ENCODE results near the gene SLC36A4.
A peak's percentile ranks its signal among the peaks of the same experiment; 100 is the strongest.
"Not testable (repeated sequence)": the region's sequence is repeated elsewhere in the genome, so short reads cannot be mapped to it uniquely, and the experiment has no call there.

SLC36A4 gene

GRCh38 chr11:93197380-93198214, at the start of gene SLC36A4:
Gene SLC36A4 (minus strand): TSS chr11:93197991. CDS start chr11:93197832, 159 bp downstream.
- Histone ChIP-seq H3K27me3 (ENCODE audit: control insufficient read depth, insufficient read depth, low read length) (no peaks in the 10 kb centered on the region), H3K27ac (ENCODE audit: low read length) (peak within 1 kb of the TSS; percentile 95)

GRCh38 chr11:93246790-93247189, 49.0 kb upstream of the SLC36A4 start:
- not testable (repeated sequence) for H3K4me3 ChIP-seq (ENCODE audit: low read length); H3K27ac ChIP-seq (ENCODE audit: low read length); H3K9ac ChIP-seq (ENCODE audit: low read length); H3K9me3 ChIP-seq (ENCODE audit: control insufficient read depth, low read depth, low read length); H3K27me3 ChIP-seq (ENCODE audit: control insufficient read depth, insufficient read depth, low read length); H3K36me3 ChIP-seq (ENCODE audit: control insufficient read depth, low read depth, low read length); H3K4me1 ChIP-seq (ENCODE audit: control insufficient read depth, low read depth, low read length)

More at GRCh38 chr11:93197380-93198214, at the start of gene SLC36A4:
- H3K9me3 ChIP-seq (ENCODE audit: control insufficient read depth, low read depth, low read length) = no peaks in the 10 kb centered on the region
- H3K4me1 ChIP-seq (ENCODE audit: control insufficient read depth, low read depth, low read length) = peaks cover 7% of the 10 kb centered on the region
- peak within 1 kb of the TSS; percentile 95 for H3K4me3 ChIP-seq (ENCODE audit: low read length)
- H3K9ac ChIP-seq (ENCODE audit: low read length) = peak within 1 kb of the TSS; percentile 91
- no peaks in the 10 kb centered on the region for H3K36me3 ChIP-seq (ENCODE audit: control insufficient read depth, low read depth, low read length)

- H3K4me3 ChIP-seq (ENCODE audit: low read length) = no peak overlapping the region
- H3K9ac ChIP-seq (ENCODE audit: low read length) = no peak overlapping the region
- H3K36me3 ChIP-seq (ENCODE audit: control insufficient read depth, low read depth, low read length) = no peaks in the 10 kb centered on the region
- H3K27ac ChIP-seq (ENCODE audit: low read length) = no peak overlapping the region
- no peaks in the 10 kb centered on the region for H3K4me1 ChIP-seq (ENCODE audit: control insufficient read depth, low read depth, low read length)
- H3K9me3 ChIP-seq (ENCODE audit: control insufficient read depth, low read depth, low read length) = no peaks in the 10 kb centered on the region
- no peaks in the 10 kb centered on the region for H3K27me3 ChIP-seq (ENCODE audit: control insufficient read depth, insufficient read depth, low read length)
These were observed 46.2 kb upstream of the SLC36A4 start for GRCh38 chr11:93244018-93244417.

DNA sequence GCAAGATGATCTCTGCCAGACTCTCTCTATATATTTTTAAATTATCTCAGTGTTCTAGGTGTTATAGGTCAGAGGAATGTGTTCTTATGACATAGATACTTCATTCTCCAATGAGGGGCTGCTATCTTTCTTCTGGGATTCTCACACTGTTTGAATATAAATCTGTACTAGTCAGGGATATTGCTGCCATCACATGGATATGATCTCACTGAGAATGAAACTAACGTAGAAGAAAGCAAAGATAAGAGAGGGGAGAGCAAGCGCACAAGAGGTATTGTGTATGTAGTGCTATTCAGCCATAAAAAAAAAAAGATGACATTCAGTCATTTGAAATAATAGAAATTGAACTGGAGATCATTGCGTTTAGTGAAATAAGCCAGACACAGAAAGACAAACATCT, 42.2 kb upstream of the SLC36A4 start:
- H3K27me3 ChIP-seq (ENCODE audit: control insufficient read depth, insufficient read depth, low read length) = no peaks in the 10 kb centered on the region
- H3K9ac ChIP-seq (ENCODE audit: low read length) = no peak overlapping the region
- no peaks in the 10 kb centered on the region for H3K4me1 ChIP-seq (ENCODE audit: control insufficient read depth, low read depth, low read length)
- H3K27ac ChIP-seq (ENCODE audit: low read length) = no peak overlapping the region
- no peaks in the 10 kb centered on the region for H3K9me3 ChIP-seq (ENCODE audit: control insufficient read depth, low read depth, low read length)
- no peak overlapping the region for H3K4me3 ChIP-seq (ENCODE audit: low read length)
- no peaks in the 10 kb centered on the region for H3K36me3 ChIP-seq (ENCODE audit: control insufficient read depth, low read depth, low read length)

GRCh38 chr11:93238956-93239355, 41.2 kb upstream of the SLC36A4 start:
- no peak overlapping the region for H3K27ac ChIP-seq (ENCODE audit: low read length)
- H3K27me3 ChIP-seq (ENCODE audit: control insufficient read depth, insufficient read depth, low read length) = no peaks in the 10 kb centered on the region
- no peaks in the 10 kb centered on the region for H3K36me3 ChIP-seq (ENCODE audit: control insufficient read depth, low read depth, low read length)
- H3K9ac ChIP-seq (ENCODE audit: low read length) = no peak overlapping the region
- no peaks in the 10 kb centered on the region for H3K9me3 ChIP-seq (ENCODE audit: control insufficient read depth, low read depth, low read length)
- no peaks in the 10 kb centered on the region for H3K4me1 ChIP-seq (ENCODE audit: control insufficient read depth, low read depth, low read length)
- no peak overlapping the region for H3K4me3 ChIP-seq (ENCODE audit: low read length)

DNA sequence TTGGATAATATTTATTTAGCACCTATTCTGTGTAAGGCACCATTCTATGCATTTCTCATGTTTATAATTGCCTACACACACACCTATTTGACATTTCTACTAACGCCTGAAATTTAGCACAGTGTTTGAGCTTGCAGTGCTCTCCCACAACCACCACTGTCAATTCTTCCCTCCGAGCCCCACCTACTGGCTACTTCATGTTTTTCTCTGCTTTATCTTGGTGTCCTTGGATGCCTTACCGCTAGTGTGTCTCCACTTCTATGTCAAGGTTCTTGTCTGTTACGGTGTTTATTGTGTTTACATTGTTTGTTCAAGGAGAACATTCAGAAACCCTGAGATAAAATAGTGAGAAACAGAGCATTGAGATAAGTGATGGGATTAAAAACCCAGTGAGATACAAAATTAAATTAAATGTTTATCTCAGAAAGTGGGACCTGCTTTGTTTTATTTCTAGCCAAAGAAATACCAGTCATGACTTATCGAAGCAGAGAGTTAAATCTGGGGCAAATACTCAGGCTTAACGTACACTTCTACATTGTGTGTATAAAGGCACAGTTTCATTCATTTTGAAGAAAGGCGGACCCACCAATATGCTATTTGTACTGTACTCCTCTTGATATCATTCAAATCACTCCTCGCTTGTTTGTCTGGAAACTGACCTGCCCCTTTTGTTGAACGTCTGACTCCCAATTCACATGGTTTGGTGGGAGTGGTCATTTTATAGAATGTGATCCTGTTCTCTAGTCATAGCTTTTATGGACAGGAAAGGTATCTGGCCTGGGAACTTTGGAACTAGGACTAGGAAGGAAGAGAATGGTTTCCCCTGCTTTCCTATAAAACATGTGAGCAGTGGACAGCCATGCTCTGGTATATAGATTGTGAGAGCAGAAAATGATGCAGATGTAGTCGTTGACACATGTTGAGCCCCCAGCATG, 39.2 kb upstream of the SLC36A4 start:
- Histone ChIP-seq H3K27me3 (ENCODE audit: control insufficient read depth, insufficient read depth, low read length) (no peaks in the 10 kb centered on the region), H3K27ac (ENCODE audit: low read length) (no peak overlapping the region), H3K36me3 (ENCODE audit: control insufficient read depth, low read depth, low read length) (no peaks in the 10 kb centered on the region), H3K4me1 (ENCODE audit: control insufficient read depth, low read depth, low read length) (no peaks in the 10 kb centered on the region), H3K9ac (ENCODE audit: low read length) (no peak overlapping the region), H3K4me3 (ENCODE audit: low read length) (no peak overlapping the region), H3K9me3 (ENCODE audit: control insufficient read depth, low read depth, low read length) (no peaks in the 10 kb centered on the region)

DNA sequence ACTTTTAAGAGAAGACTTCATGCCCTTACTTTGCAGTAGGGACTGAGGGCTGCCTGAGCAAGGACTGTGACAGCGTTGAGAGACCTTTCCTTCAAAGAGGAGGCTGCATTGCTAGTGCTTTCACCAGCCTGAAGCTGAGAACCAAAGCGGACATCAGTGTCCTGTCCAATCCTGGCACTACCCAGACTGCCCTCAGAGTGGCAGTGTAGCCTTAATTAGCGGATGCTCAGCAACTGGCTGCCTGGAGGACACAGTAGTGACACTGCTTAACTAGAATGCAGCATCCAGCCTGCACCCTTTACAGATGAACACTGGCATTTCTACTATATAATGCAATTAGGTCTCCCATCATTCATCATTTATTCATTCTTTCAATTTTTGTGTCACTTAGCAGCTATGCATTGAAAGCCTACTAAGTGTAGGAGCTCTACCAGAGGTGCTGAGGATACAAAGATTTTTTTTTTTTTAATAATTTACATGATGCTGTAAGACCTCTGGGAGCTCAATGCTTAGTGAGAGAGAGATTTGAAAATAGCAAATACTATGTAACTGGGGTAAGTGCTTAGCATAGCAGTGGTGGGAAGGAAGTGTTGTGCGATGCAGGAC, 36.9 kb upstream of the SLC36A4 start:
- H3K4me3 ChIP-seq (ENCODE audit: low read length) = no peak overlapping the region
- no peaks in the 10 kb centered on the region for H3K4me1 ChIP-seq (ENCODE audit: control insufficient read depth, low read depth, low read length)
- no peak overlapping the region for H3K9ac ChIP-seq (ENCODE audit: low read length)
- H3K27ac ChIP-seq (ENCODE audit: low read length) = no peak overlapping the region
- H3K36me3 ChIP-seq (ENCODE audit: control insufficient read depth, low read depth, low read length) = no peaks in the 10 kb centered on the region
- no peaks in the 10 kb centered on the region for H3K27me3 ChIP-seq (ENCODE audit: control insufficient read depth, insufficient read depth, low read length)
- H3K9me3 ChIP-seq (ENCODE audit: control insufficient read depth, low read depth, low read length) = no peaks in the 10 kb centered on the region

DNA sequence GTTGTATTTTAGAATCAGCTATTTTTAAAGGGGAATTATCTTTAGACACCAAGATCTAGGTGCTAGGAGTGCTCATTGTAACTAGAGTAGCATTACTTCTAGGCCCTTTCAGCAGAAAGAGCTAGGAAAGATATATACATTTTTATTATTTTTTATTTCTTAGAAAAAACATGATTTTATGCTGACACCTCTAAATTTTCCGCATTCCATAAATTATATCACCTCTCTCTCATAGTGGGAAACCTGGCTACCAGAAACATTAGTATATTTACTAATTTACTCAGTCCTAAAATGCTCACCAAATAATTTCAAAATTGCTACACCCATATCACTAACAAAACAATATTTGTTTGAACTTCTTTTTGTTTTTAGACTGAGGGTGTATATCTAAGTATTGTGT, 32.1 kb upstream of the SLC36A4 start:
- Histone ChIP-seq H3K9ac (ENCODE audit: low read length) (no peak overlapping the region), H3K27me3 (ENCODE audit: control insufficient read depth, insufficient read depth, low read length) (no peaks in the 10 kb centered on the region), H3K4me1 (ENCODE audit: control insufficient read depth, low read depth, low read length) (no peaks in the 10 kb centered on the region), H3K9me3 (ENCODE audit: control insufficient read depth, low read depth, low read length) (no peaks in the 10 kb centered on the region), H3K27ac (ENCODE audit: low read length) (no peak overlapping the region), H3K36me3 (ENCODE audit: control insufficient read depth, low read depth, low read length) (no peaks in the 10 kb centered on the region), H3K4me3 (ENCODE audit: low read length) (no peak overlapping the region)

- Histone ChIP-seq H3K36me3 (ENCODE audit: control insufficient read depth, low read depth, low read length) (no peaks in the 10 kb centered on the region), H3K27me3 (ENCODE audit: control insufficient read depth, insufficient read depth, low read length) (no peaks in the 10 kb centered on the region), H3K9me3 (ENCODE audit: control insufficient read depth, low read depth, low read length) (no peaks in the 10 kb centered on the region)
These were observed 27.9 kb upstream of the SLC36A4 start for GRCh38 chr11:93225662-93226061.

DNA sequence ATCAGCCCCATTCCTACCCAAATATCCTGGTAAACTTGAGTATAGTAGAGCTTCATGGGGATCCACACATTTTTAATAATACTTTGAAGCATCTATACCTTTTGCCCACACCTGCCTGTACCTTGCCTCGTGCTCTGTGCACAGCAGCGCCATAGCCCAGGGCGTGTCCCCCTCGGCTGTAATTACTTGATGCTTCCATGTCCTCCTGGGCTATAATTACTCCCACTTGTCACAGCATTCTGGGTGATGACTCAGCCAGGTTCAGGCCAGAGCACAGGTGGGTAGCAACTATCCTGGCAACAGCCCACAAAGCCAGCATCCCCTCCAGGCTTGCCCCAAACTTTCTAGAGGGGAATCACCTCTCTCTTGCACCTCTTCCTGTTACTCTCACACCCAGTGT, 23.7 kb upstream of the SLC36A4 start:
- Histone ChIP-seq H3K9me3 (ENCODE audit: control insufficient read depth, low read depth, low read length) (no peaks in the 10 kb centered on the region), H3K36me3 (ENCODE audit: control insufficient read depth, low read depth, low read length) (no peaks in the 10 kb centered on the region), H3K4me1 (ENCODE audit: control insufficient read depth, low read depth, low read length) (no peaks in the 10 kb centered on the region), H3K27ac (ENCODE audit: low read length) (no peak overlapping the region), H3K27me3 (ENCODE audit: control insufficient read depth, insufficient read depth, low read length) (no peaks in the 10 kb centered on the region), H3K4me3 (ENCODE audit: low read length) (no peak overlapping the region), H3K9ac (ENCODE audit: low read length) (no peak overlapping the region)

More at GRCh38 chr11:93225662-93226061, 27.9 kb upstream of the SLC36A4 start:
- Histone ChIP-seq H3K27ac (ENCODE audit: low read length) (no peak overlapping the region), H3K4me3 (ENCODE audit: low read length) (no peak overlapping the region), H3K9ac (ENCODE audit: low read length) (no peak overlapping the region), H3K4me1 (ENCODE audit: control insufficient read depth, low read depth, low read length) (no peaks in the 10 kb centered on the region)

DNA sequence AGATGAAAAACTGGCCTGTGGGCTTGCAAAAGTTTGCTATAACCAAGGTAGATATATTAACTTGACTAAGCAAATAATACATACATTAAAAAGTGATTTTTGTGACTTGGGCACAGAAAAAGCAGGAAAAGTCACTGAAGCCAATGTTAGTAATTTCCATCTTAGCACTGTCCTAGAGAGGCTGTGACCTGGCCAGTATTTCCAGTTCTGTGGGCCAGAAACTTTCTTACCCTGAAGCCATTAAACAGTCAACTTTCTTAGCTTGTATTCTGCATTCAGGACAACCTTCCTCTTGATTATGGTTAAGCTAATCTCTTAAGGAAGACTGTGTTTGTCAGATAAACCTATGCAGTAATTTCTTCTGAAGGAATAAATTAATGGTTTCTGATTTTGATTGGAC, 22.3 kb upstream of the SLC36A4 start:
- Histone ChIP-seq H3K9me3 (ENCODE audit: control insufficient read depth, low read depth, low read length) (no peaks in the 10 kb centered on the region), H3K27ac (ENCODE audit: low read length) (no peak overlapping the region), H3K36me3 (ENCODE audit: control insufficient read depth, low read depth, low read length) (no peaks in the 10 kb centered on the region), H3K27me3 (ENCODE audit: control insufficient read depth, insufficient read depth, low read length) (no peaks in the 10 kb centered on the region), H3K4me3 (ENCODE audit: low read length) (no peak overlapping the region), H3K4me1 (ENCODE audit: control insufficient read depth, low read depth, low read length) (no peaks in the 10 kb centered on the region), H3K9ac (ENCODE audit: low read length) (no peak overlapping the region)
